ENCODE data around the gene GAMT.

GRCh38 chr19:1427221-1427920 is 26.0 kb upstream of the GAMT start:
- TF ChIP-seq FOXM1 (IDR thresholded peaks at IDR 0.05; ENCODE audit: borderline replicate concordance) (no peak), NFRKB (IDR thresholded peaks at IDR 0.05) (no peak), SP1 (IDR thresholded peaks at IDR 0.05) (no peak), ELF4 (IDR thresholded peaks at IDR 0.05) (no peak), BHLHE40 (IDR thresholded peaks at IDR 0.05; ENCODE audit: borderline replicate concordance) (no peak), SUZ12 (IDR thresholded peaks at IDR 0.05) (no peak), LEF1 (IDR thresholded peaks at IDR 0.05; ENCODE audit: borderline replicate concordance) (no peak), FOXA1 (IDR thresholded peaks at IDR 0.05) (no peak), CTBP1 (IDR thresholded peaks at IDR 0.05; ENCODE audit: borderline replicate concordance) (no peak), HDGF (IDR thresholded peaks at IDR 0.05; ENCODE audit: borderline replicate concordance) (no peak)
- TF ChIP-seq, protein P1, sequence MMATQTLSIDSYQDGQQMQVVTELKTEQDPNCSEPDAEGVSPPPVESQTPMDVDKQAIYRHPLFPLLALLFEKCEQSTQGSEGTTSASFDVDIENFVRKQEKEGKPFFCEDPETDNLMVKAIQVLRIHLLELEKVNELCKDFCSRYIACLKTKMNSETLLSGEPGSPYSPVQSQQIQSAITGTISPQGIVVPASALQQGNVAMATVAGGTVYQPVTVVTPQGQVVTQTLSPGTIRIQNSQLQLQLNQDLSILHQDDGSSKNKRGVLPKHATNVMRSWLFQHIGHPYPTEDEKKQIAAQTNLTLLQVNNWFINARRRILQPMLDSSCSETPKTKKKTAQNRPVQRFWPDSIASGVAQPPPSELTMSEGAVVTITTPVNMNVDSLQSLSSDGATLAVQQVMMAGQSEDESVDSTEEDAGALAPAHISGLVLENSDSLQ (IDR thresholded peaks at IDR 0.05): no peak
